GM21515 (cell line): ENCODE results near the gene NDUFB2.
"Not testable (repeated sequence)": the region's sequence is repeated elsewhere in the genome, so short reads cannot be mapped to it uniquely, and the experiment has no call there.

Experiments used
- ATAC-seq: cut with Tn5 transposase; IDR thresholded peaks from one replicate; pipeline ENCODE4 v1.9.1; 2021; ENCODE audit not compliant: unreplicated experiment

The NDUFB2 gene

DNA sequence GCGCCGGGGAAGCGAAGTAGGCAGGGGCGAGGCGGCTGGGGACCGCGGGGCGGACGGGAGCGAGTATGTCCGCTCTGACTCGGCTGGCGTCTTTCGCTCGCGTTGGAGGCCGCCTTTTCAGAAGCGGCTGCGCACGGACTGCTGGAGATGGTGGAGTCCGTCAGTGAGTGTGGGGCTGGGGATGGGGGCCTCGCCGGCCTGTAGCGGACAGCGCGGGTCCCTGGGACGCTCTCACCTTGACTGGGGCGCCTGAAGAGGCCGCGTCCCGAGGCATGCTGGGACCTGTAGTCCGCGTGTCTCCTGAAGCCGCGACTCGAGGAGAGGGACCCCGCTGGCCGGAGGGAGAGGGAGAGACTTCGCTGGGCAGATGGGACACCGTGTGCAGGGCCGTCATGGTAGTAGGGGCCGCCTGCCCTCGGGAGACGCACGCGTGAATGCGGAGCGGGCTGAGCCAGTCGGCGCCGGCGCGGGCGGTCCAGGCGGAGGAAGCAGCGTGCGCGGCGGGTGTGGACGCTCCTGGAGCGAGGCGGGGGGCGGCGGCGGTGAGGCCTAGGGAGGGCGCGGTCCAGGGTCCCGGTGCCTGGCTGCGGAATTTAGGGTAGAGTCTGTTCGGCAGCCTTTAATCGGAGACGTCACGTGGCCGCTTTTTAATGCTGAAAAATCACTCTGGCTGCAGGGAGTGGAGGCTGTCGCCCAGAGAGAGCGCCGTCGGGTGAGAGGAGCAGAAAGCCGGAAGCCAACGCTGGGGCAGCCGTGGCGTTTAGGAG lies at the start of gene NDUFB2:
Gene NDUFB2 (plus strand): TSS at position 29 of the 767 bp plus-strand sequence. CDS start 37 bp downstream, at position 66.
- peak; percentile 95 for ATAC-seq

DNA sequence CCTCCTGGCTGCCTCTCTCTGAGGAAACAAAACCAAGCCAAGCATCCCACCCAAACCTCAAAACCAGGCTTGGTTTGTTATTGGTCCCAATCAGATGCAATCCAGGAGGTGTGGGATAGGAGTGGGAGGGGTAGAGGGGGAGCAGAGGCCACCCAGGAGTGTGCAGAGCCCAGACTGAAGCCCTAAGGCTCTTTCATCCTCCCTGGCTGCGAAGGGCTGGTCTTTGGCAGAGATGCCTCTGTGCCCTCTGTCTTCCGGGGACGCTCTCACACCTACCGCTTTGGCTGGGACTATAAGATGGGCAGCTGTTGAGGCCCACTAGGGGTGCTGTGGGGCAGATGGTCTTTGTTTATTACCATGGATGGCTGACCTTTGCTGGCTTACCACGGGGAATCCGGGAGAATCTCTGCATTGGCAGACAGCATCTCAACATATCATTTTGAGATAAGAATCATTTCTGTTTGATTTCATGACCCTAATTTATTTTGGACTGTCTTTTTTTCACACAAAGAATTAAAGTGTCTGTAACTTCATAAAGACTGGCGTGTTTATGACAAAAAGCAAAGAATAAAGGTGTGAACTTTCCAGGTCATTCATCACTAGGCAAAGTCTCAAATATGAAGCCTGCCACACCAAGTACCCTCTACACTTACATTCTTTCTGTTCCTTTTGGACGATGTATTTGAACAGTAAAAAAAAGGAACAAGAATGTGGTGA lies 49.4 kb upstream of the NDUFB2 start:
- ATAC-seq = peak; percentile 80

DNA sequence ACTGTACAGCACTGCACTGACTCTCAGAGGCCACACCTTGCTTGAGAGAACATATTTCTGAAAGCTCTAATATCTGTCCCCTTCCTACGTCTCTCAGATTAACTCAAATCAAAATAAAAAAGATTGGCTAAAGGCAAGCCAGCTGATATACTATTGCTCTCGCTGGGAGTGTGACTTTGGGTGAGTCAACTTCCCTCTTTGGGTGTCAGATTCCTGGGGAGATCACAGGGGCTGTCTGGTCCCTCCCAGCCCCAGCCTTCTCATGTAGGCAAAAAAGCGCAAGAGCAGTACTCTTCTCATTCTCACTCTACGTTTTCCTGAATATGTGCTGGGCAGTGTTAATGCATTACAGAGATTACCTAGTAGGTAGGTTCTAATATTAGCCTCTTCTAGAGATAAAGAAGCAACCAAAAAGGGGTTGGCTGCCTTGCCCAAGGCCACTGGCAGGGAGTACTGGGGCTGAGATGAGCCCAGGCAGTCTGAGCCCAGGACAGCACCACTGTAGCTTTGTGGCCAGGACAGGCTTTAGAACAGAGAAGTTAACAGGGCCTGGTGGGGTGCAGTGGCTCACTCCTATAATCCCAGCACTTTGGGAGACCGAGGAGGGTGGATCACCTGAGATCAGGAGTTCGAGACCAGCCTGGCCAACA lies 46.8 kb upstream of the NDUFB2 start:
- no peak for ATAC-seq

DNA sequence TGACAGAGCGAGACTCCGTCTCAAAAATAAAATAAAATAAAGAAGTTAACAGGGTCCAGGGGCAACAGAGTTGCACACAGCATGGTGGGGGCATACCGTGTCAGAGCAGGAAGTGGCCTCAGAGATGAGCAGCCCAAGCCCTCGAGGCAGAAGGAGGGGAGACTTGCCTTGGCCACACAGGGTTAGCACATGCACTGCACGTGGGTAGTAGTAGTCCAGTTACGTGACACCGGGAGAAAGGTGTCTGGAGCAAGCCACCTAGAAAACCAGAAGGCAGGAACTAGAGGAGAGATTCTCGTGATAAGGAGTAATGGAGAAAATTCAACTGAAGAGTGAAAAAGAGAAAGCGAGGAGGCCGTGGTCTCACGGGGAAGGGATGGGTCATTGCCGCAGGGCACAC lies 46.1 kb upstream of the NDUFB2 start:
- ATAC-seq = no peak

DNA sequence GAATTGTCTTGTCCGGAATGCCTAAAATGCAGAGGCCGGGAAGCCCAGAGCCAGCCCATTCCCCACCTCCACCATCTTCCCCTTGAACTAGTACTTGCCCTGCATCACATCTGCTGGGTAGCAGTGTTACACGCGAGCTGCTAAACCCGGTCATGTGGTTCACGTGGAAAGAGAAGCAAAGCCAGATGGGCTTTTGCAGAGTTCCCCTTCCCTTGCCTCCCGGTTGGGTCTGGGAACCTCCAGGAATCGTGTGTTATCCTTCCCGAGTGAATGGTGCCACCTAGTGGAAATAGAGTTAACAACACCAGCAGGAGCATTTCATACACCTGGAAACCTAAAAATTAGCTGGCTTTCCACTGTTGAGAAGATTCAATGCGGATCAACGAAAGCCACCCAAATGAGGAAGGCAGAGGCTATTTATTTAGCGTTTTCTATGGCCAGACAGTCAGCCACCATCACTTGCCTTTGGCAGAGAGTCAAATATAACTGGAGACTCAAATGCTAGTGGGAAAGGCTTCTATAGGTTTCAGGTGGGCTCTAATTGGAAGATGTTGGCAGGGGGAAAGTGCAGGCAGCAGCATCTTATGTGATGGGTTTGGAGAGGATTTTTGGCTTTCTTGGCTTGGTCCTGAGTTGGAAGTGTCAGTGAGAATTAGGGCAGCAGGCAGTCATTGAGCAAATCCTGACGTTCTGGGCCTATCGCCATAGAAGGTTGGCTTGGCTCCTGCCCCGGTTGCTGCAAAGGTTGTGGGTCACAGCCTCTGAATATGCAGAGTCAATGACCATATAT lies 43.0 kb upstream of the NDUFB2 start:
- ATAC-seq = no peak

DNA sequence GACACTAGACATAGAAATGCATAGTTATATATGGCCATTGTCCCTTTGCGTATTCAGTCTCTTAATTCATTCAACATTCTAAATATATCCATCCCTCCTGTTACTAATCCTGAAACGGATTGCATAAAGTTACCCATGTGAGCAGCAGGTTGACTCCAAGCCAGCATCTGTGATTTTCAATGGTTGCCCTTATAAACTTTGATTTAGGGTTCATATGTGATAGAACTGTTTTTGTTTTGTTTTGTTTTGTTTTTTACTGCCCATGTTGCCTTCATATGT lies 42.5 kb upstream of the NDUFB2 start:
- no peak for ATAC-seq

DNA sequence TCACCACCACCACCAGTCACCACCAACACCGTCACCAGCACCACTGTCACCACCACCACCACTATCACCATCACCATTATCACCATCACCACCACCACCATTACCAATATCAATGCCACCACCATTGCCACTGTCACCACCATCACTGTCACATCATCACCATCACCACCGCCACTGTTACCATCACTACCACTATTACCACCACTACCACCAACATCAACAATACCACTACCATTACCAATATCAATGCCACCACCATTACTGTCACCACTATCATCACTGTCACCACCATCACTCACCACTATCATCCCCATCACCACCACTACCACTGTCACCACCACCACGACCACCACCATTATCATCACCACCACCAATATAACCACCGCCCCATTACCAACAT lies 41.8 kb upstream of the NDUFB2 start:
- no peak for ATAC-seq

DNA sequence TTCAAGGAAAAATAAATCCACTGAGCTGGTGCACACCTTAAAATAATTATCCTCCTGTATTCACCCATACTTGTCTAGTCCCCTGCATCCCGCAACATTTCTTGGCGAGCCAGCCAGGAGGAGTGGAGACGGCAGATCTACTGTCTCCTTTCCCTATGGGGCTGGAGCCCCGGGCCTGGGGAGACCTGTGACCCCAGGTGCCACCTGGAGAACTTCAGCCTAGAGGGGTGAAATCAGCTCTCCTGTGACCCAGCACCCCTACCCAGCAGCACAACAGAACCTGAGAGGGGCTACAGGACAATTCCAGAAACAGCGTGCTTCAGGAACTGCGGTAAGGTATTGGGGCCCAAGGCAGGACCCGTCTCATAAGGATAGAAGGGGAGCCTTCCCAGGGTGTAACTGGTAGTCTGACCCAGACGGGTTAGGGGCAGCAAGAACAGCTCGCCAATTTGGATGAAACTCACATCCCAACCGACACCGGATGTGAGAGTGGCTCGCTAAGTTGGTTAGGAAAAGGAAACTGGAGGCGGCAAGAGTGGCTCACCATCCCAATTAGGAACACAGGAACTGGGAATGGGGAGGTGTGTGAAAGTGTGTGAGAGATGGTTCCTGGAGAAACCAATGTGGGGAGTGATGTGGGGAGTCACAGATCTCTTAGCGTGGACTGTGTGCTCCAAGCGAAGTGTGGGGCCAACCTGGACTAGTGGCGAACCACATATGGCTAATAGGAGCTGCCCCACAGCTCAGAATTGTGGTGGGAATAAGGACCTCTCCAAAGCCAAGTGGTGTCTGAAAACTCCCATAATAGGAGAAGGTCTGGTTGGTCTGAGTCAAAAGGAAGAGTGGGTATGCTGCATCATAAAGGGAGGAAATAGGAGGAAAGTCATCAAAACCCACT lies 40.7 kb upstream of the NDUFB2 start:
- no peak for ATAC-seq

DNA sequence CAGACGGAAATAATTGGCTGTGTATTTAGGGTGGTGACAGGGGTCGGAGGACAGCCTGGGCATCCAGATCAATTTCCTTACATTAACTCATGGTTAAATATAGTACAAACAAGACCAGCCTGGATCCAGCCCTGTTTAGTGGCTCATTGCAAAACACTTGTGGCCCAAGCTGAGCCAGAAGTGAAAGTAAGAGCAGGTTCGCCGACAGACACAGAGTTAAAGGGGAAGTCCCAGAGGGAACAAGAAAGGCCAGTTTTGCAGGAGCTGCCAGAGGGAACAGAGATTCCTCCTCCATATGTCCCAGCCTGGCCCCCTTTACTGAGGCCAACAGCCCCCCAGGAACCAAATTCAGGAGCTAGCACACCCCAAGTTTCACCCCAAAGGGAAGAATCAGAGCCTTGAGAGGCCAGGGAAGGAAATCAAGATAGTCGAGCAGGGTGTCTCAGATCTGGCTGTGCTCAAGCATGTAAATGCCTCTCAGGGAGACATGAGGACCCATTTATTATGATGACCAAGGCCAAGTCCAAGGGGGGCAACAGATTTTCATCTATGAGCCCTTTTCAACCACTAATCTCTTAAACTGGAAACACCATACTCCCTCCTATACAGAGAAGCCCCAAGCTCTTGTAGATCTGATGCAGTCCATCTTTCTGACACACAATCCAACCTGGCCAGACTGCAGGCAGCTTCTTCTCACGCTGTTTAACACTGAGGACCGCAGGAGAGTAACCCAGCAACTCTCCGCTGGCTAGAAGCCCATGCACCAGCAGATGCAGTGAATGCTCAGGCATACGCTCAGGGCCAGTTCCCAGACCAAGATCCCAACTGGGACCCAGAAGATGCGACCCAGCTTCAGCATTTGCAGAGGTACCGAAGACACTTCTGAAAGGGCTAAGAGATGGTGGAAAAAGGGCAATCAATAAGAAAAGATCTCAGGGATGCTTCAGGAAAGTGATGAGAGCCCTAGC lies 39.7 kb upstream of the NDUFB2 start:
- ATAC-seq = peak; percentile 88

DNA sequence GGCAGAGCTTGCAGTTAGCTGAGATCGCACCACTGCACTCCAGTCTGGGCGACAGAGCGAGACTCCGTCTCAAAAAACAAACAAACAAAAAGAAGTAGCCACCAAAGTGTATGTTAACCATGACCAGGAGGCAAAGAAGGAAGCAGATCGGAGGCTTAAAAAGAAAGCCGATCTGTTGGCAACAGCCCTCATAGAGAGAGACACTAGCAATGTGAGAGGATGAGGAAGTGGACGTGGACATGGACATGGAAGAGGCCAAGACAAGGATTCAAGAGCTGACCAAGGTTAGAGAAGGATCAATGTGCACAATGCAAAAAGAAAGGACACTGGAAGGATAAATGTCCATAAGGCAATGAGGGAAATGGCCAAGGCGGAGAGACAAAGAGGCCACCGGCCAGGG lies 38.6 kb upstream of the NDUFB2 start:
- ATAC-seq = no peak

DNA sequence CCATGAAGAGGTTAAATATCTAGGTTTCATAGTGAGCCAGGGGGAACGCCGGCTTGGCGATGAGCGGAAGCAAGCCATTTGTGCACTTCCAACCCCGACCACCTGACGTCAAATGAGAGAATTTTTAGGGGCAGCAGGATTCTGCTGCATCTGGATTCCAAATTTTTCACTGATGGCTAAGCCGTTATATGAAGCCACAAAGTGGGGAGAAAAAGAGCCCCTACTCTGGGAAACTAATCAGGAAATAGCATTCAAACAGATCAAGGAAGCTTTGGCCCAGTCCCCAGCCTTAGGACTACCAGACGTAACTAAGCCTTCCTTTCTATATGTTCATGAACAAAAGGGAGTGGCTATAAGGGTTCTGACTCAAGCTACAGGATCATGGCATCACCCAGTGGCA lies 36.7 kb upstream of the NDUFB2 start:
- ATAC-seq = no peak

DNA sequence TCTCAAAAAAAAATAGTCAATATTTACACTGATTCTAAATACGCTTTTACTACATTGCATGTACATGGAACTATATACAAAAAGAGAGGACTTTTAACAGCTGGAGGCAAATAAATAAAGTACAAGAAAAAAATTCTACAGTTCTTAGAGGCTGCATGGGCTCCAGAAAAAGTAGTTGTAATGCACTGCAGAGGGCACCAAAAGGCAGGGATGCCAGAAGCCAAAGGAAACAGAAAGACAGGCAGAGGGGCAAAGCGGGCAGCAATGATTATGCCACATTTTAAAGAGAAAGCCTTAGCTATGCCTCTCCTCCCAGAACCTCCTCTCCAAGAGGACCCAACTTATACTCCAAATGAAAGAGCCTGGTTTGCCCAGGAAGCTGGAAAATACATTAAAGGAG lies 35.4 kb upstream of the NDUFB2 start:
- ATAC-seq = no peak

DNA sequence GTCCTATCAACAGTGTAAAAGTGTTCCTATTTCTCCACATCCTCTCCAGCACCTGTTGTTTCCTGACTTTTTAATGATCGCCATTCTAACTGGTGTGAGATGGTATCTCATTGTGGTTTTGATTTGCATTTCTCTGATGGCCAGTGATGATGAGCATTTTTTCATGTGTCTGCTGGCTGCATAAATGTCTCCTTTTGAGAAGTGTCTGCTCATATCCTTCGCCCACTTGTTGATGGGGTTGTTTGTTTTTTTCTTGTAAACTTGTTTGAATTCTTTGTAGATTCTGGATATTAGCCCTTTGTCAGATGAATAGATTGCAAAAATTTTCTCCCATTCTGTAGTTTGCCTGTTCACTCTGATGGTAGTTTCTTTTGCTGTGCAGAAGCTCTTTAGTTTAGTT lies 33.6 kb upstream of the NDUFB2 start:
- not testable (repeated sequence) for ATAC-seq

DNA sequence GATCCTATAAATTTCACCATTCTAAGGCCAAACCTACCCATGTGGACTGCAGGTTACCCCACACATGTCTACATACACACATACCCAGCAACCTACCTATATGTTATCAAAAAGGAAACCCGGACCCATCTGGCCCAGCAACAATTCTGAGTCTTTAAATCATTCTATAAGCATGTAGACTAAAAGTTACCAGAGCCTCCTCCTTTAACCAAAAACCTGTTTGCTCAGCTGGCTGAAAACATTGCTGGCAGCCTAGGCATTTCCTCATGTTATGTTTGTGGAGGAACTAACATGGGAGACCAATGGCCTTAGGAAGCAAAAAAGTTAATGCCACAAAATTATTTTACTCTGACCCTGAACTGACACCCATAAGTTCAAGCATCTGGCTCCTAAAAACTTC lies 29.0 kb upstream of the NDUFB2 start:
- ATAC-seq = no peak

DNA sequence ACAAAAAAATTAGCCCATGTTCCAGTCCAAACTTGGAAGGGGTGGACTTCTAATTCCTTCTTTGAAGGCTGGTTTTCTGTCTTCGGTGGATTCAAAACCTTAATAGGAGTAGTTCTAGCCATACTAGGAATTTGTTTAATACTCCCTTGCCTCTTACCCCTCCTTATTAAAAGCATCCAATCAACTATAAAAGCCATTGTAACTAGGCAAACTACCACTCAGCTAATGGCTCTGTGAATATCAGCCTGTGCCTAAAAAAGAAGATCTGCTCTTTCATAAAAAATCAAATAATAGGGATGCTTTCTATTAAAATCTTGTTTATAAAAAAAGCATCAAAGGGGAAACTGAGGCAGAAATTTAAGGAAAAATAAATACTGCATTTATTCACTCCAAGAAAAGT lies 27.9 kb upstream of the NDUFB2 start:
- ATAC-seq = no peak

DNA sequence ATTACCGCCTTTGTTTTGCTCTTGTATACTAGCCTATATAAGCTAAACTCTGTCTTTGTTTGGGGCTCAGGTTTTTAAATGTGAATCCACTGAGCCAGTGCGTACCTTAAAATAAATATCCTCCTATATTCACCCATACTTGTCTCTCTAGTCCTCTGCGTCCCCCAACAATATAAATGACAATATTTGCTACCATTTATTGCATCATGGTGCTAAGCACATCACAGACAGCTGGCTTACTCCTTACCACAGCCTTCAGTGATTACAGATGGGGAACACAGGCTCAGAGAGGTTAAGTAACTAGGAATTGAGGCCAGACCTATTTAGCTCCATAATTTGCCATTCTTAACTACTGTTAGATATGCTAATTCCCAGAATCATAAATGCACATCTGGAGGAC lies 27.2 kb upstream of the NDUFB2 start:
- ATAC-seq = no peak

DNA sequence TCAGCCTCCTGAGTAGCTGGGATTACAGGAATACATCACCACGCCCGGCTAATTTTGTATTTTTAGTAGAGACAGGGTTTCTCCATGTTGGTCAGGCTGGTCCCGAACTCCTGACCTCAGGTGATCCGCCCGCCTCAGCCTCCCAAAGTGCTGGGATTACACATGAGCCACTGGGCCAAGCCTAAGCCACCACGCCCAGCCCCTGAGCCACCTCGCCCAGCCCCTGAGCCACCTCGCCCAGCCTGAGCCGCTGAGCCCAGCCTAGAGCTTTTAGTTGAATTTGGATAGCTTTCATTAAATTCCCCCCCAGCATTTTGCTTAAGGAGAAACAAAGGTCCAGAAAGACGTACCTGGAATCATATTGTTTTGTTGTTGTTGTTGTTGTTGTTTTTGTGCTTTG lies 26.6 kb upstream of the NDUFB2 start:
- not testable (repeated sequence) for ATAC-seq

DNA sequence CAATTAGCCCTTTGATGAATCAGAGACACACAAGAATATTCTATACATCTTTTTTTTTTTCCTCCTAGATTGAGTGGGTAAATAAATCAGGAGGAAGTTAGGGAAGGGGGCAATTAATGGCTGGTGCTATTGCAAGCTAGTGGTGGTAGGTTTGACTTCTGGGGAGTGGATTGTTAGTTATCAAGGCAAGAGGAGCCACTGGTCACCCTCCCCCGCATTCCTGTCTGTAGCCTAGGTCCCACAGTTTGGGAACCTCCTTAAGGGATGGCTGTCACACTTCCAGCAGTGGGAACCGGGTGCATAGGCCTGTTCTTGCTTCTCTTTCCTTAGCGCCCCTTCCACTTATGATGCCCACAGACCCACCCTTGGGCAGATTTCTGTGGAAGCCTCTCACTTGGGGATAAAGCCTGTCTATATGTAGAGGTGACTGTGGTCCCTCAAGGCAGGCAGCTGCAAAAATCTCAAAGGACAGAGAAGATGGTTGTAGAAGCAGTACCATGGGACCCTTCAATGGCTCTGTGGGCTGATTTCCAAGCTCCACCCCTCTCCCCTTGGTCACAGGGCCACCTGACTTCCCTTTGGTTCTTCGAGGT lies 26.1 kb upstream of the NDUFB2 start:
- no peak for ATAC-seq

DNA sequence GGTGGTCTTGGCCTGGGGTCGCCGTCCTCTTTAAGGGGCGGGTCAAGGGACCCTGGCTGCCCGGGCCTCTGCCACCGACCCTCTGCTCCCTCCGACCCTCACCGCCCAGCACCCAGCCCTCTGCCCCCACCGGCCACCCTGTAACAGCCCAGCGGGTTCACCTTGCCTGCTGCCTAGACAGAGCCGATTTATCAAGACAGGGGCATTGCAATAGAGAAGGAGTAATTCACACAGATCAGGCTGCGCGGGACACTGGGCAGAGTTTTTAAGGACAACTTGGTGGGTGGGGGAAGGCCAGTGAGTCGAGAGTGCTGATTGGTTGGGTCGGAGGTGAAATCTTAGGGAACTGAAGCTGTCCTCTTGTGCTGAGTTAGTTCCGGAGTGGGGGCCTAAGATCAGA lies 24.5 kb upstream of the NDUFB2 start:
- ATAC-seq = no peak
